ENCODE results near the gene PLXDC2. TPM values are rescaled to one million over a fixed set of nuclear protein-coding genes. Genes with fewer than 3 reads are reported as not detected.

Gene PLXDC2
- polyA plus RNA-seq, 1 of the 3 experiments (the other 2 are of a cell fraction): 2.5 TPM

GRCh38 chr10:19778996-19779395 is 37.2 kb upstream of the PLXDC2 start:
- DNase-seq: no peak
- H3K4me1 ChIP-seq (ENCODE audit: control insufficient read depth in 1 of 2, insufficient read depth in 2 of 2, low read depth in 1 of 2, low read length in 1 of 2): no peaks in the 10 kb centered on the region
- peaks cover 3% of the 10 kb centered on the region for H3F3A ChIP-seq (replicated peaks; ENCODE audit: insufficient read depth)
- ChIA-PET POLR2A (no interaction called here), CTCF (interaction anchor here (1.2 kb wide), 1 partner anchor 9 kb away, joined by 5 read pairs; no protein-coding TSS in a partner anchor)
- no peaks in the 10 kb centered on the region for H3K36me3 ChIP-seq (replicated peaks in 1 of 2; ENCODE audit: control insufficient read depth in 1 of 2, insufficient read depth in 2 of 2, low read length in 1 of 2)
- no peaks in the 10 kb centered on the region for H4K20me1 ChIP-seq (ENCODE audit: insufficient read depth)
- H3K4me2 ChIP-seq: no peak overlapping the region
- no peaks in the 10 kb centered on the region for H3K79me2 ChIP-seq (ENCODE audit: insufficient read depth)
- H2AFZ ChIP-seq (ENCODE audit: low read depth): no peak overlapping the region
- TF ChIP-seq FOXJ3 (CRISPR knock-in tag; IDR thresholded peaks at IDR 0.05) (no peak), TAF1 (IDR thresholded peaks at IDR 0.05; ENCODE audit: borderline replicate concordance, low read depth, low read length) (no peak), JUND (IDR thresholded peaks at IDR 0.05) (no peak), EP300 (IDR thresholded peaks at IDR 0.05; ENCODE audit: borderline replicate concordance in 1 of 2, low read depth in 1 of 2, low read length in 1 of 2) (no peak), IRF3 (IDR thresholded peaks at IDR 0.05; ENCODE audit: low read depth, low read length) (no peak), MEF2A (IDR thresholded peaks at IDR 0.05; ENCODE audit: borderline replicate concordance, low read depth) (no peak), NFIC (IDR thresholded peaks at IDR 0.05; ENCODE audit: borderline replicate concordance) (no peak), USF1 (IDR thresholded peaks at IDR 0.05; ENCODE audit: borderline replicate concordance, low read depth) (no peak), POLR2AphosphoS5 (IDR thresholded peaks at IDR 0.05; ENCODE audit: low read depth, low read length) (no peak), SIN3A (IDR thresholded peaks at IDR 0.05; ENCODE audit: borderline replicate concordance, low read depth, low read length) (no peak), YY1 (IDR thresholded peaks at IDR 0.05; ENCODE audit: low read depth) (no peak), RAD21 (IDR thresholded peaks at IDR 0.05; ENCODE audit: low read length) (no peak), RCOR1 (IDR thresholded peaks at IDR 0.05; ENCODE audit: low read length) (no peak), FOXM1 (IDR thresholded peaks at IDR 0.05; ENCODE audit: low read depth) (no peak), GABPA (IDR thresholded peaks at IDR 0.05; ENCODE audit: low read depth) (no peak)
- TF ChIP-seq, protein P1, sequence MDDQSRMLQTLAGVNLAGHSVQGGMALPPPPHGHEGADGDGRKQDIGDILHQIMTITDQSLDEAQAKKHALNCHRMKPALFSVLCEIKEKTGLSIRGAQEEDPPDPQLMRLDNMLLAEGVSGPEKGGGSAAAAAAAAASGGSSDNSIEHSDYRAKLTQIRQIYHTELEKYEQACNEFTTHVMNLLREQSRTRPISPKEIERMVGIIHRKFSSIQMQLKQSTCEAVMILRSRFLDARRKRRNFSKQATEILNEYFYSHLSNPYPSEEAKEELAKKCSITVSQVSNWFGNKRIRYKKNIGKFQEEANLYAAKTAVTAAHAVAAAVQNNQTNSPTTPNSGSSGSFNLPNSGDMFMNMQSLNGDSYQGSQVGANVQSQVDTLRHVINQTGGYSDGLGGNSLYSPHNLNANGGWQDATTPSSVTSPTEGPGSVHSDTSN (IDR thresholded peaks at IDR 0.05): no peak
- no peak overlapping the region for H3K4me3 ChIP-seq (ENCODE audit: low read depth in 2 of 2, low read length in 1 of 2)
- 39% methylated on average over 2 of the region's 2 CpGs for WGBS (ENCODE audit: low lambda C conversion rate)
- H3K27ac ChIP-seq (ENCODE audit: low read depth in 2 of 2, low read length in 1 of 2): no peak overlapping the region
- H3K27me3 ChIP-seq (ENCODE audit: insufficient read depth): no peaks in the 10 kb centered on the region
- no peak overlapping the region for H3K9ac ChIP-seq
- H3K9me2 ChIP-seq: no peaks in the 10 kb centered on the region
- no peaks in the 10 kb centered on the region for H3K9me3 ChIP-seq

DNA sequence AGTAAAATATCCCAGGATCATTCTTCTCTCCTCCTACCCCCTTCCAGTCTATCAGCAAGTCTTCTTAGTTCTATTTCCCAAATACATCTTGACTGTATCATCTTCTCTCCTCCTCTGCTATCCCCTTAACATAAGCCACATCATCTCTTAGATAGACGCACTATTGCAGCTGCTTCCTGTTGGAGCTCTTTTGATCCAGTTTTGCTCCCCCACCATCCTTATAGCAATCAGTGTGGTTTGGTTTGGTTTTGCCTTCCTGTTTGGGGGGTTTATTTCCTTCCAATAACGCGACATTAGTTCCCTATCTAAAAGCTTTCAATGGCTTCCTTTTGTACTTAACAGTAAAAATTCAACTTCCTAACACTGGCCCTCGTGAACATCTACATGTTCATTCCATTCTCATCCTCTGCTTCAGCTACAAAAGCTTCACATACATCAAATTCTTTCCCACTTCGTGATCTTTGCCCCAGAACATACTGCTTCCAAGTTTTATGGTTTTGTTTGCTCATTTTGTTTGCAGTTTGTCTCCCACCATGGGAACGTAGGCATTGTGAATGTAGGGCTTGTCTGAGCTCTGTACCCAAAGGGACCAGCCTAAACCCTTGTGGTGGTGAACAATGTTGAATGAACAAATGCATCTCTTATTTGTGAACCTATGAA is 33.7 kb upstream of the PLXDC2 start:
- H2AFZ ChIP-seq (ENCODE audit: low read depth): no peak overlapping the region
- no peak for DNase-seq
- H3K4me1 ChIP-seq (ENCODE audit: control insufficient read depth in 1 of 2, insufficient read depth in 2 of 2, low read depth in 1 of 2, low read length in 1 of 2): no peaks in the 10 kb centered on the region
- no peaks in the 10 kb centered on the region for H3K27me3 ChIP-seq (ENCODE audit: insufficient read depth)
- H4K20me1 ChIP-seq (ENCODE audit: insufficient read depth): no peaks in the 10 kb centered on the region
- peaks cover 3% of the 10 kb centered on the region for H3F3A ChIP-seq (replicated peaks; ENCODE audit: insufficient read depth)
- no peak for TF ChIP-seq RAD21 (IDR thresholded peaks at IDR 0.05; ENCODE audit: low read length)
- H3K4me3 ChIP-seq (ENCODE audit: low read depth in 2 of 2, low read length in 1 of 2): no peak overlapping the region
- CTCF ChIA-PET: interaction anchor here (1.6 kb wide), 1 partner anchor 150 kb away, joined by 3 read pairs; no protein-coding TSS in a partner anchor
- no peaks in the 10 kb centered on the region for H3K36me3 ChIP-seq (replicated peaks in 1 of 2; ENCODE audit: control insufficient read depth in 1 of 2, insufficient read depth in 2 of 2, low read length in 1 of 2)
- H3K4me2 ChIP-seq: no peak overlapping the region
- H3K27ac ChIP-seq (ENCODE audit: low read depth in 2 of 2, low read length in 1 of 2): no peak overlapping the region
- H3K9ac ChIP-seq: no peak overlapping the region
- POLR2A ChIA-PET: no interaction called here
- no peaks in the 10 kb centered on the region for H3K9me2 ChIP-seq
- no peaks in the 10 kb centered on the region for H3K79me2 ChIP-seq (ENCODE audit: insufficient read depth)
- whole genome bisulfite sequencing (ENCODE audit: low lambda C conversion rate): 51% methylated on average over 6 of the region's 6 CpGs
- H3K9me3 ChIP-seq: no peaks in the 10 kb centered on the region

All from SK-N-SH (cell line).